K562 (cell line): ENCODE results near the gene C11orf98. TPM values are rescaled to one million over a fixed set of nuclear protein-coding genes. Genes with fewer than 3 reads are reported as not detected.
A peak's percentile ranks its signal among the peaks of the same experiment; 100 is the strongest.

Experiments
- COPS2 ChIP-seq: fragments of 450-650 bp; conservative IDR thresholded peaks from 2 replicates; pipeline ENCODE4 v1.6.1; 2016; ENCODE audit warnings: mild to moderate bottlenecking, moderate library complexity
- HOXB6 ChIP-seq: fragments of 250-450 bp; sonication (Bioruptor Pico); IDR thresholded peaks from 2 replicates; pipeline ENCODE4 v1.5.1; 2022; ENCODE audit warnings: mild to moderate bottlenecking, borderline replicate concordance
- KLF10 ChIP-seq: fragments of 250-450 bp; sonication (Bioruptor Pico); IDR thresholded peaks from 2 replicates; pipeline ENCODE4 v1.6.1; 2021; ENCODE audit warnings: matching md5 sums
- MTF1 ChIP-seq: fragments of 250-450 bp; sonication (Bioruptor Pico); IDR thresholded peaks from 2 replicates; pipeline ENCODE4 v1.9.0; 2021; ENCODE audit warnings: moderate library complexity, mild to moderate bottlenecking, inconsistent platforms, borderline replicate concordance
- PHTF2 ChIP-seq: fragments of 250-450 bp; sonication (Bioruptor Pico); IDR thresholded peaks from 2 replicates; pipeline ENCODE4 v1.5.0; 2021; ENCODE audit warnings: mild to moderate bottlenecking
- THRAP3 ChIP-seq: fragments of 450-650 bp; IDR thresholded peaks from 2 replicates; pipeline ENCODE4 v1.6.1; 2016; ENCODE audit warnings: mild to moderate bottlenecking, inconsistent platforms, borderline replicate concordance
- polyA plus RNA-seq, 8 experiments: library from polyadenylated mRNA; depleted of rRNA in 4 of 8; stranded (reverse) in 5 of 8; unstranded in 3 of 8; fragments of >200 nt; fragmentation: Nextera tagmentation in 2 of 8; fragmentation: Illumina TruSeq in 1 of 8; extraction: Ambion mirVana in 2 of 8; extraction: Trizol in 1 of 8; gene quantifications; 2 replicates each; pipeline versions ENCODE4 v1.2.1 to v1.2.3, GENCODE V29; 2011 to 2014; ENCODE audit warnings: inconsistent platforms in 1 of 8, missing spikeins in 1 of 8
- total RNA-seq, 7 experiments: library from RNA; depleted of rRNA in 6 of 7; stranded (reverse); fragments of >200 nt in 6 of 7; fragmentation: Illumina TruSeq in 2 of 7; extraction: Trizol in 2 of 7; gene quantifications; 2 replicates each; pipeline versions ENCODE4 v1.2.1 to v1.2.3, GENCODE V29; 2011 to 2021; ENCODE audit warnings: low replicate concordance in 1 of 7
- TF ChIP-seq, protein P1 (sequence below): fragments of 250-450 bp; sonication (Bioruptor Pico); IDR thresholded peaks from 2 replicates; pipeline ENCODE4 v1.5.0; 2021; ENCODE audit warnings: mild to moderate bottlenecking, borderline replicate concordance
- TF ChIP-seq, protein P2 (sequence below): fragments of 450-650 bp; formaldehyde crosslinking; IDR thresholded peaks from 2 replicates; pipeline ENCODE4 v1.4.0; 2020; ENCODE audit warnings: mild to moderate bottlenecking
- TF ChIP-seq, protein P3 (sequence below): IDR thresholded peaks from 3 replicates; pipeline ENCODE4 v1.6.1; 2011; ENCODE audit warnings: borderline replicate concordance, mild to moderate bottlenecking; ENCODE audit not compliant: insufficient read length, insufficient read depth
- TF ChIP-seq, protein P4 (sequence below), 2 experiments: IDR thresholded peaks in 1 of 2; conservative IDR thresholded peaks in 1 of 2; 2 replicates each; pipeline ENCODE4 v1.6.1; 2016; ENCODE audit warnings: low read depth in 2 of 2, mild to moderate bottlenecking in 1 of 2, missing compliant biosample characterization in 1 of 2, missing genetic modification characterization in 1 of 2, moderate library complexity in 1 of 2
- TF ChIP-seq, protein P5 (sequence below): fragments of 250-450 bp; sonication (Bioruptor Pico); IDR thresholded peaks from 2 replicates; pipeline ENCODE4 v1.9.0; 2021; ENCODE audit warnings: mild to moderate bottlenecking, inconsistent platforms
- TF ChIP-seq, protein P6 (sequence below), 3 experiments: fragments of 200-800 bp in 1 of 3; sonication (Bioruptor generic) in 1 of 3; sonication (generic) in 1 of 3; formaldehyde crosslinking in 1 of 3; IDR thresholded peaks; 2 replicates each; pipeline versions ENCODE4 v1.6.1 to v1.8.0; 2016 to 2022; ENCODE audit warnings: mild to moderate bottlenecking in 2 of 3, missing compliant biosample characterization in 2 of 3, missing genetic modification characterization in 2 of 3, missing genetic modification reagents in 1 of 3
- TF ChIP-seq, protein P7 (sequence below): IDR thresholded peaks from 2 replicates; pipeline ENCODE4 v1.6.1; 2011; ENCODE audit not compliant: insufficient read length; ENCODE audit errors: extremely low read depth

C11orf98 gene
- total and polyA plus RNA-seq, 9 of the 15 experiments (the other 6 are each of a cell fraction or from before 2014, with no cell fraction given): 103 to 352 (median 218) TPM

DNA sequence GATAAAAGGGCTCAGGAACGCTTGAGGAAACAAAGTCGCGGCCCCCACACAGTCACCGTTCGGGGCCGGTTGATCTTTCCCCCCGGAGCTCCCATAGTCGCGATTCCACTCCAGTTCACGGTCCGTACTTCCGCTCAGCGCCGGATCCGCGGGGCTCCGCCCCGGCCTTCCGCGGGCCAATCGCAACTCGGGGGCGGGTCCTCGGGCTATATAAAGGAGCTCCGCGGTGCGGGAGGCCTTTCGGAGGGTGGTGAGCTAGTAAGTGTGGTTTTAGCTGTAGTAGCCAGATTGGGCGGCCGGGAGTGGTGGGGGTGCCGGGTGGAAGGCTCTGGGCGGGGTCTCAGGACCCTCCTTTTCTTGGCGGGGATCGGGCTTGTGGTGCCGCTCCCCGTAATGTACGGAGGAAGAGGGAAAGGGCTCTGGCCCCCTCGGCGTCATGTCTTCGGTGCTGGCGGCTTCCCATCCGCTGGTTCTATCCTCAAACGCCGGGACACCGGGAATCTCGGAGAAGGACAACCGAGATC lies at the start of gene C11orf98, which contains the start of gene CSKMT (continued):
- TF ChIP-seq, protein P1, sequence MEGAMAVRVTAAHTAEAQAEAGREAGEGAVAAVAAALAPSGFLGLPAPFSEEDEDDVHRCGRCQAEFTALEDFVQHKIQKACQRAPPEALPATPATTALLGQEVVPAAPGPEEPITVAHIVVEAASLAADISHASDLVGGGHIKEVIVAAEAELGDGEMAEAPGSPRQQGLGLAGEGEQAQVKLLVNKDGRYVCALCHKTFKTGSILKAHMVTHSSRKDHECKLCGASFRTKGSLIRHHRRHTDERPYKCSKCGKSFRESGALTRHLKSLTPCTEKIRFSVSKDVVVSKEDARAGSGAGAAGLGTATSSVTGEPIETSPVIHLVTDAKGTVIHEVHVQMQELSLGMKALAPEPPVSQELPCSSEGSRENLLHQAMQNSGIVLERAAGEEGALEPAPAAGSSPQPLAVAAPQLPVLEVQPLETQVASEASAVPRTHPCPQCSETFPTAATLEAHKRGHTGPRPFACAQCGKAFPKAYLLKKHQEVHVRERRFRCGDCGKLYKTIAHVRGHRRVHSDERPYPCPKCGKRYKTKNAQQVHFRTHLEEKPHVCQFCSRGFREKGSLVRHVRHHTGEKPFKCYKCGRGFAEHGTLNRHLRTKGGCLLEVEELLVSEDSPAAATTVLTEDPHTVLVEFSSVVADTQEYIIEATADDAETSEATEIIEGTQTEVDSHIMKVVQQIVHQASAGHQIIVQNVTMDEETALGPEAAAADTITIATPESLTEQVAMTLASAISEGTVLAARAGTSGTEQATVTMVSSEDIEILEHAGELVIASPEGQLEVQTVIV (CRISPR knock-in tag): 0 out of 2 replicates have a peak, but pooled peaks have one; percentile 65
- TF ChIP-seq, protein P2, sequence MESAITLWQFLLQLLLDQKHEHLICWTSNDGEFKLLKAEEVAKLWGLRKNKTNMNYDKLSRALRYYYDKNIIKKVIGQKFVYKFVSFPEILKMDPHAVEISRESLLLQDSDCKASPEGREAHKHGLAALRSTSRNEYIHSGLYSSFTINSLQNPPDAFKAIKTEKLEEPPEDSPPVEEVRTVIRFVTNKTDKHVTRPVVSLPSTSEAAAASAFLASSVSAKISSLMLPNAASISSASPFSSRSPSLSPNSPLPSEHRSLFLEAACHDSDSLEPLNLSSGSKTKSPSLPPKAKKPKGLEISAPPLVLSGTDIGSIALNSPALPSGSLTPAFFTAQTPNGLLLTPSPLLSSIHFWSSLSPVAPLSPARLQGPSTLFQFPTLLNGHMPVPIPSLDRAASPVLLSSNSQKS (CRISPR knock-in tag): no peak
- TF ChIP-seq, protein P3, sequence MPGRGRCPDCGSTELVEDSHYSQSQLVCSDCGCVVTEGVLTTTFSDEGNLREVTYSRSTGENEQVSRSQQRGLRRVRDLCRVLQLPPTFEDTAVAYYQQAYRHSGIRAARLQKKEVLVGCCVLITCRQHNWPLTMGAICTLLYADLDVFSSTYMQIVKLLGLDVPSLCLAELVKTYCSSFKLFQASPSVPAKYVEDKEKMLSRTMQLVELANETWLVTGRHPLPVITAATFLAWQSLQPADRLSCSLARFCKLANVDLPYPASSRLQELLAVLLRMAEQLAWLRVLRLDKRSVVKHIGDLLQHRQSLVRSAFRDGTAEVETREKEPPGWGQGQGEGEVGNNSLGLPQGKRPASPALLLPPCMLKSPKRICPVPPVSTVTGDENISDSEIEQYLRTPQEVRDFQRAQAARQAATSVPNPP: no peak
- TF ChIP-seq, protein P4, sequence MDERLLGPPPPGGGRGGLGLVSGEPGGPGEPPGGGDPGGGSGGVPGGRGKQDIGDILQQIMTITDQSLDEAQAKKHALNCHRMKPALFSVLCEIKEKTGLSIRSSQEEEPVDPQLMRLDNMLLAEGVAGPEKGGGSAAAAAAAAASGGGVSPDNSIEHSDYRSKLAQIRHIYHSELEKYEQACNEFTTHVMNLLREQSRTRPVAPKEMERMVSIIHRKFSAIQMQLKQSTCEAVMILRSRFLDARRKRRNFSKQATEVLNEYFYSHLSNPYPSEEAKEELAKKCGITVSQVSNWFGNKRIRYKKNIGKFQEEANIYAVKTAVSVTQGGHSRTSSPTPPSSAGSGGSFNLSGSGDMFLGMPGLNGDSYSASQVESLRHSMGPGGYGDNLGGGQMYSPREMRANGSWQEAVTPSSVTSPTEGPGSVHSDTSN (CRISPR knock-in tag; IDR thresholded peaks at IDR 0.05; ENCODE audit: low read depth): no peak
- TF ChIP-seq, protein P4 (tag; conservative IDR thresholded peaks at IDR 0.05; ENCODE audit: low read depth): no peak
- TF ChIP-seq, protein P5, sequence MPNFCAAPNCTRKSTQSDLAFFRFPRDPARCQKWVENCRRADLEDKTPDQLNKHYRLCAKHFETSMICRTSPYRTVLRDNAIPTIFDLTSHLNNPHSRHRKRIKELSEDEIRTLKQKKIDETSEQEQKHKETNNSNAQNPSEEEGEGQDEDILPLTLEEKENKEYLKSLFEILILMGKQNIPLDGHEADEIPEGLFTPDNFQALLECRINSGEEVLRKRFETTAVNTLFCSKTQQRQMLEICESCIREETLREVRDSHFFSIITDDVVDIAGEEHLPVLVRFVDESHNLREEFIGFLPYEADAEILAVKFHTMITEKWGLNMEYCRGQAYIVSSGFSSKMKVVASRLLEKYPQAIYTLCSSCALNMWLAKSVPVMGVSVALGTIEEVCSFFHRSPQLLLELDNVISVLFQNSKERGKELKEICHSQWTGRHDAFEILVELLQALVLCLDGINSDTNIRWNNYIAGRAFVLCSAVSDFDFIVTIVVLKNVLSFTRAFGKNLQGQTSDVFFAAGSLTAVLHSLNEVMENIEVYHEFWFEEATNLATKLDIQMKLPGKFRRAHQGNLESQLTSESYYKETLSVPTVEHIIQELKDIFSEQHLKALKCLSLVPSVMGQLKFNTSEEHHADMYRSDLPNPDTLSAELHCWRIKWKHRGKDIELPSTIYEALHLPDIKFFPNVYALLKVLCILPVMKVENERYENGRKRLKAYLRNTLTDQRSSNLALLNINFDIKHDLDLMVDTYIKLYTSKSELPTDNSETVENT: peak; percentile 97
- peak; percentile 76; the same call in 1 of the 2 replicates for TF ChIP-seq KLF10 (CRISPR knock-in tag)
- TF ChIP-seq HOXB6 (CRISPR knock-in tag): peak; percentile 81
- no peak for TF ChIP-seq COPS2
- no peak for TF ChIP-seq MTF1 (CRISPR knock-in tag)
- TF ChIP-seq, protein P6, sequence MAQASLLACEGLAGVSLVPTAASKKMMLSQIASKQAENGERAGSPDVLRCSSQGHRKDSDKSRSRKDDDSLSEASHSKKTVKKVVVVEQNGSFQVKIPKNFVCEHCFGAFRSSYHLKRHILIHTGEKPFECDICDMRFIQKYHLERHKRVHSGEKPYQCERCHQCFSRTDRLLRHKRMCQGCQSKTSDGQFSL (CRISPR knock-in tag; IDR thresholded peaks at IDR 0.05): peak; percentile 89
- TF ChIP-seq, protein P6 (tag; IDR thresholded peaks at IDR 0.05): peak in 1 of 2 experiments; percentile 94; a peak in 2 of 4 replicates
- TF ChIP-seq, protein P7, sequence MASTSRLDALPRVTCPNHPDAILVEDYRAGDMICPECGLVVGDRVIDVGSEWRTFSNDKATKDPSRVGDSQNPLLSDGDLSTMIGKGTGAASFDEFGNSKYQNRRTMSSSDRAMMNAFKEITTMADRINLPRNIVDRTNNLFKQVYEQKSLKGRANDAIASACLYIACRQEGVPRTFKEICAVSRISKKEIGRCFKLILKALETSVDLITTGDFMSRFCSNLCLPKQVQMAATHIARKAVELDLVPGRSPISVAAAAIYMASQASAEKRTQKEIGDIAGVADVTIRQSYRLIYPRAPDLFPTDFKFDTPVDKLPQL: peak; percentile 94
- peak; percentile 86; the same call in 1 of the 2 replicates for TF ChIP-seq PHTF2 (CRISPR knock-in tag)
- peak; percentile 60; the same call in 1 of the 2 replicates for TF ChIP-seq THRAP3
